H1 (cell line): ENCODE data around the gene MRPL42. TPM values are rescaled to one million over a fixed set of nuclear protein-coding genes. Genes with fewer than 3 reads are reported as not detected.

ENCODE experiments used
- CTCF ChIA-PET: fragments of 300-600 bp; sonication (Branson Sonifier 250); formaldehyde crosslinking; loops from one replicate; lab custom pipeline; 2021; ENCODE audit not compliant: partially characterized antibody; lab: Charles Lee
- POLR2A ChIA-PET: fragments of 300-600 bp; sonication (Branson Sonifier 250); formaldehyde crosslinking; loops from one replicate; lab custom pipeline; 2021; ENCODE audit warnings: inconsistent platforms; ENCODE audit not compliant: partially characterized antibody; lab: Charles Lee
- DNase-seq, 2 experiments: peaks; one replicate each; pipeline versions ENCODE4 v3.0.0 to v3.0.0-alpha.2; 2010 to 2022; ENCODE audit warnings: low spot score in 2 of 2, low read depth in 1 of 2, mixed read lengths in 1 of 2
- FAIRE-seq: peaks from 2 replicates; lab custom pipeline; 2011; peaks lifted over from hg19 to GRCh38; lab: Jason Lieb, UNC
- H2AFZ ChIP-seq: 2 replicates; pipeline ENCODE4 v1.8.1; 2012; ENCODE audit warnings: low read length, inconsistent platforms
- H2AK5ac ChIP-seq: 2 replicates; pipeline ENCODE4 v1.6.1; 2013; ENCODE audit warnings: low read depth, low read length
- H2BK120ac ChIP-seq: replicated peaks from 2 replicates; pipeline ENCODE3; 2013; ENCODE audit warnings: low read depth, low read length, inconsistent platforms
- H2BK12ac ChIP-seq: 2 replicates; pipeline ENCODE4 v1.6.1; 2013; ENCODE audit warnings: low read depth, low read length
- H2BK15ac ChIP-seq: 2 replicates; pipeline ENCODE4 v1.6.1; 2013; ENCODE audit warnings: low read length
- H2BK20ac ChIP-seq: 2 replicates; pipeline ENCODE4 v1.6.1; 2013; ENCODE audit warnings: low read length
- H2BK5ac ChIP-seq: 2 replicates; pipeline ENCODE4 v1.6.1; 2013; ENCODE audit warnings: low read depth, low read length
- H3K14ac ChIP-seq: 2 replicates; pipeline ENCODE4 v1.6.1; 2013; ENCODE audit warnings: inconsistent platforms; ENCODE audit not compliant: insufficient read length
- H3K18ac ChIP-seq: 2 replicates; pipeline ENCODE4 v1.6.1; 2013; ENCODE audit warnings: low read length; ENCODE audit errors: extremely low read depth
- H3K23ac ChIP-seq: 2 replicates; pipeline ENCODE4 v1.6.1; 2013; ENCODE audit warnings: inconsistent platforms; ENCODE audit not compliant: insufficient read length
- H3K23me2 ChIP-seq: 2 replicates; pipeline ENCODE4 v1.6.1; 2013; ENCODE audit warnings: low read depth, low read length
- H3K27ac ChIP-seq: 2 replicates; pipeline ENCODE4 v1.6.1; 2011; ENCODE audit warnings: low read depth, low read length, inconsistent platforms
- H3K27me3 ChIP-seq, 4 experiments: replicated peaks in 1 of 4; 1 replicate in 1 of 4; 2 replicates in 3 of 4; pipeline versions ENCODE4 v1.6.1 to v1.8.1; 2011 to 2013; ENCODE audit warnings: low read length in 3 of 4, mild to moderate bottlenecking in 3 of 4, inconsistent platforms in 2 of 4, mixed read lengths in 2 of 4, moderate library complexity in 1 of 4; ENCODE audit not compliant: control insufficient read depth in 3 of 4, insufficient read depth in 3 of 4; ENCODE audit errors: extremely low read depth in 1 of 4
- H3K36me3 ChIP-seq, 4 experiments: 2 replicates each; pipeline versions ENCODE4 v1.6.1 to v1.8.1; 2011 to 2013; ENCODE audit warnings: mild to moderate bottlenecking in 4 of 4, low read length in 3 of 4, moderate library complexity in 2 of 4, control low read depth in 1 of 4, inconsistent platforms in 1 of 4; ENCODE audit not compliant: insufficient read depth in 4 of 4, control insufficient read depth in 2 of 4
- H3K4ac ChIP-seq: replicated peaks from 2 replicates; pipeline ENCODE3; 2013; ENCODE audit warnings: low read length, low read depth, mixed read lengths, inconsistent platforms; ENCODE audit not compliant: insufficient read length
- H3K4me1 ChIP-seq, 4 experiments: replicated peaks in 1 of 4; 1 replicate in 1 of 4; 2 replicates in 3 of 4; pipeline versions ENCODE4 v1.6.1 to v1.8.1; 2011 to 2013; ENCODE audit warnings: low read length in 3 of 4, inconsistent platforms in 2 of 4, mixed read lengths in 1 of 4; ENCODE audit not compliant: insufficient read depth in 4 of 4, control insufficient read depth in 3 of 4
- H3K4me2 ChIP-seq, 2 experiments: 2 replicates each; pipeline versions ENCODE4 v1.6.1 to v1.8.1; 2011 to 2013; ENCODE audit warnings: low read depth in 2 of 2, low read length in 2 of 2, control low read depth in 1 of 2, inconsistent platforms in 1 of 2, mild to moderate bottlenecking in 1 of 2; ENCODE audit not compliant: insufficient read depth in 1 of 2
- H3K4me3 ChIP-seq, 4 experiments: fragments of 200-600, 300-600 bp in 1 of 4; sonication (generic), shearing (Covaris generic), sonication (Bioruptor Twin) in 1 of 4; 2 replicates each; pipeline versions ENCODE4 v1.5.1 to v1.8.1; 2011 to 2016; ENCODE audit warnings: low read length in 4 of 4, low read depth in 3 of 4, control low read depth in 2 of 4, inconsistent platforms in 2 of 4, mild to moderate bottlenecking in 2 of 4, mixed read lengths in 1 of 4, moderate library complexity in 1 of 4; ENCODE audit not compliant: insufficient read depth in 2 of 4; ENCODE audit errors: extremely low read depth in 1 of 4
- H3K56ac ChIP-seq: replicated peaks from 2 replicates; pipeline ENCODE3; 2013; ENCODE audit warnings: low read depth, mild to moderate bottlenecking, mixed read lengths, low read length, inconsistent platforms; ENCODE audit not compliant: insufficient read length
- H3K79me1 ChIP-seq: 2 replicates; pipeline ENCODE4 v1.6.1; 2013; ENCODE audit warnings: low read depth, low read length, control low read depth
- H3K79me2 ChIP-seq, 2 experiments: 2 replicates each; pipeline versions ENCODE4 v1.6.1 to v1.8.1; 2012 to 2013; ENCODE audit warnings: low read length in 2 of 2, mild to moderate bottlenecking in 2 of 2, inconsistent platforms in 1 of 2; ENCODE audit not compliant: insufficient read depth in 2 of 2, control insufficient read depth in 1 of 2
- H3K9ac ChIP-seq, 4 experiments: replicated peaks in 1 of 4; 1 replicate in 1 of 4; 2 replicates in 3 of 4; pipeline versions ENCODE4 v1.6.1 to v1.8.1; 2011 to 2013; ENCODE audit warnings: low read depth in 3 of 4, low read length in 3 of 4, control low read depth in 2 of 4, mild to moderate bottlenecking in 2 of 4, moderate library complexity in 2 of 4, inconsistent platforms in 1 of 4; ENCODE audit errors: extremely low read depth in 1 of 4
- H3K9me3 ChIP-seq, 2 experiments: 2 replicates each; pipeline versions ENCODE4 v1.6.1 to v1.8.1; 2012 to 2013; ENCODE audit warnings: mild to moderate bottlenecking in 2 of 2, moderate library complexity in 2 of 2, control low read depth in 1 of 2, inconsistent platforms in 1 of 2, low read depth in 1 of 2, low read length in 1 of 2, mixed read lengths in 1 of 2; ENCODE audit not compliant: insufficient read depth in 2 of 2
- H4K20me1 ChIP-seq, 2 experiments: replicated peaks in 1 of 2; 2 replicates each; pipeline versions ENCODE3 to v1.8.1; 2011 to 2013; ENCODE audit warnings: inconsistent platforms in 2 of 2, low read length in 2 of 2, mild to moderate bottlenecking in 1 of 2; ENCODE audit not compliant: insufficient read depth in 2 of 2, control insufficient read depth in 1 of 2
- H4K5ac ChIP-seq: 2 replicates; pipeline ENCODE4 v1.6.1; 2013; ENCODE audit warnings: low read length, low read depth, mixed read lengths, inconsistent platforms; ENCODE audit not compliant: insufficient read length
- H4K8ac ChIP-seq: 2 replicates; pipeline ENCODE4 v1.8.0; 2013; ENCODE audit warnings: mild to moderate bottlenecking, moderate library complexity, low read length, inconsistent platforms; ENCODE audit not compliant: insufficient read depth; ENCODE audit errors: extremely low read depth
- H4K91ac ChIP-seq: replicated peaks from 2 replicates; pipeline ENCODE3; 2013; ENCODE audit warnings: low read length, mixed read lengths, inconsistent platforms; ENCODE audit not compliant: insufficient read length
- CHD1 ChIP-seq: IDR thresholded peaks from 2 replicates; pipeline ENCODE4 v1.6.1; 2012; ENCODE audit warnings: low read depth, low read length, improper control_type of control experiment
- NANOG ChIP-seq: IDR thresholded peaks from 2 replicates; pipeline ENCODE4 v1.6.1; 2011; ENCODE audit warnings: low read length, low read depth, mild to moderate bottlenecking, inconsistent platforms; ENCODE audit not compliant: insufficient read depth, poor library complexity, severe bottlenecking
- WGBS, 2 experiments: shearing (Covaris generic) in 1 of 2; methylation state at CpG; one replicate each; pipeline versions ENCODE4 v1.1.6 to v1.1.7; 2013 to 2015; ENCODE audit warnings: low lambda C conversion rate in 2 of 2, mixed read lengths in 2 of 2, inconsistent platforms in 1 of 2, low coverage in 1 of 2, missing lambda C conversion rate in 1 of 2; ENCODE audit not compliant: insufficient replicate concordance in 2 of 2, insufficient coverage in 1 of 2, insufficient read length in 1 of 2; ENCODE audit errors: extremely low coverage in 1 of 2, missing lambda C conversion rate in 1 of 2; 5-methylcytosine and 5-hydroxymethylcytosine counted together
- polyA plus RNA-seq, 7 experiments: library from polyadenylated mRNA; depleted of rRNA in 3 of 7; stranded (reverse) in 5 of 7; unstranded in 2 of 7; fragments of >200 nt in 5 of 7; fragments of 200-250 nt in 2 of 7; gene quantifications; 1 replicate in 5 of 7; 2 replicates in 1 of 7; 4 replicates in 1 of 7; pipeline versions ENCODE4 v1.2.1 to v1.2.3, GENCODE V29; 2011 to 2013; ENCODE audit warnings: missing spikeins in 2 of 7, mixed read lengths in 2 of 7
- total RNA-seq: library from RNA; stranded (reverse); fragmentation: NEBNext Ultra II Directional; extraction: Animal tissue kit (Norgen Biotek cat#: 25700); gene quantifications from 2 replicates; pipeline ENCODE4 v1.2.1, GENCODE V29; 2021
- TF ChIP-seq, protein P1 (sequence below): IDR thresholded peaks from 2 replicates; pipeline ENCODE4 v1.6.1; 2011; ENCODE audit warnings: low read depth, mild to moderate bottlenecking, low read length; ENCODE audit not compliant: insufficient read depth

MRPL42 gene
- total and polyA plus RNA-seq, 2 of the 8 experiments (the other 6 are each of a cell fraction or from before 2014, with no cell fraction given) = 110 to 176 TPM

- Histone ChIP-seq H4K5ac (no peak overlapping the region), H2BK12ac (no peak overlapping the region), H3K4me3 (no peak overlapping the region), H3K79me1 (no peaks in the 10 kb centered on the region), H3K18ac (no peak overlapping the region), H3K36me3 (no peaks in the 10 kb centered on the region), H3K9me3 (no peaks in the 10 kb centered on the region), H3K23ac (no peak overlapping the region), H3K4ac (no peak overlapping the region), H2BK5ac (no peak overlapping the region), H3K27me3 (no peaks in the 10 kb centered on the region), H2BK15ac (no peak overlapping the region), H4K8ac (no peak overlapping the region), H3K79me2 (no peaks in the 10 kb centered on the region), H2AK5ac (no peak overlapping the region), H4K91ac (no peak overlapping the region)
- POLR2A ChIA-PET = interaction anchor here (1.7 kb wide), 1 partner anchor 14 kb away, joined by 3 read pairs; no protein-coding TSS in a partner anchor
- DNase-seq = no peak
- WGBS, 2 experiments = 72% methylated on average over 10 of the region's 10 CpGs; no CpG with 5 or more reads in 1 of the 2 experiments
- no peak for TF ChIP-seq CHD1
- TF ChIP-seq, protein P1, sequence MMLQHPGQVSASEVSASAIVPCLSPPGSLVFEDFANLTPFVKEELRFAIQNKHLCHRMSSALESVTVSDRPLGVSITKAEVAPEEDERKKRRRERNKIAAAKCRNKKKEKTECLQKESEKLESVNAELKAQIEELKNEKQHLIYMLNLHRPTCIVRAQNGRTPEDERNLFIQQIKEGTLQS = no peak
- no peak for TF ChIP-seq NANOG
- TF ChIP-seq, all 59 proteins: peak for 0
- Histone ChIP-seq H2BK120ac (no peak overlapping the region), H2BK20ac (no peak overlapping the region), H3K23me2 (no peaks in the 10 kb centered on the region), H3K14ac (no peak overlapping the region), H2AFZ (no peak overlapping the region), H3K9ac (no peak overlapping the region), H3K4me2 (no peak overlapping the region), H3K27ac (no peak overlapping the region), H4K20me1 (no peaks in the 10 kb centered on the region), H3K4me1 (no peaks in the 10 kb centered on the region; a peak in 3 of 7 replicates), H3K56ac (no peak overlapping the region)
- FAIRE-seq = no peak
- CTCF ChIA-PET = interaction anchor here (0.6 to 3.4 kb wide), 19 partner anchors 9 to 618 kb away, joined by 3 to 22 read pairs (median 3); no protein-coding TSS in a partner anchor
Observed at GRCh38 chr12:93524386-93525133, 57.2 kb downstream of the MRPL42 start.
